Omental fat pad (tissue), 4 donors: Measurements from ENCODE around the gene EPB41L4A. TPM values are rescaled to one million over a fixed set of nuclear protein-coding genes. Genes with fewer than 3 reads are reported as not detected.

ENCODE experiments used
- ATAC-seq: fragments of 150-250 bp; one replicate; pipeline ENCODE4 v1.9.1; 2016; ENCODE audit warnings: mild to moderate bottlenecking, moderate library complexity; ENCODE audit not compliant: low FRiP score
- DNase-seq: peaks from one replicate; pipeline ENCODE4 v3.0.0-alpha.2; 2019; ENCODE audit warnings: low spot score
- total RNA-seq, 4 donors: library from RNA; depleted of rRNA; stranded (reverse); fragments of >200 nt; gene quantifications; one replicate each; pipeline ENCODE4 v1.1.0, GENCODE V29; 2016
- TF ChIP-seq, protein P1 (sequence below), 3 donors: fragments of 450-650 bp; IDR thresholded peaks; one replicate each; pipeline ENCODE4 v1.5.1; 2016 to 2017; ENCODE audit warnings: antibody characterized with exemption in 3 of 3, mild to moderate bottlenecking in 3 of 3, moderate library complexity in 2 of 3

Gene EPB41L4A
- total RNA-seq, 4 donors from 2014 or later = 17.8 to 64.3 (median 22.0) TPM

DNA sequence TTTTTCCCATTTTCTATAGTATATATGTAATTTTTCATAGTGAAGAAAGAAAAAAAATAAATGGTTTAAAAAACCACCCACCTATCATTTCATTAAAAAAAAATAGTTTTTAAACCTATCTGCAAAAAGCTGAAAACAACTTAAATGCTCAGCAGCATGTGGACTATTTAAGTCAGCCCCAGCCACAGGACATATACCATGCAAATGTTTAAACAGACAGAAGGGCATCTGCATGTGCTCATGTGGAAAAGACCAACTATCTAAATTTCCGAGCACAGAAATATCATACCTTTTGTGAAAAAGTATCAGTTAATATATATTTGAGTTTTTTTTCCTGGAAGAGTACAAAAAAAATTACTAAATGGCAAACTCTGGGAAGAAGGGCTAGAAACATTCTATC, 143.4 kb downstream of the EPB41L4A start:
- TF ChIP-seq, protein P1, sequence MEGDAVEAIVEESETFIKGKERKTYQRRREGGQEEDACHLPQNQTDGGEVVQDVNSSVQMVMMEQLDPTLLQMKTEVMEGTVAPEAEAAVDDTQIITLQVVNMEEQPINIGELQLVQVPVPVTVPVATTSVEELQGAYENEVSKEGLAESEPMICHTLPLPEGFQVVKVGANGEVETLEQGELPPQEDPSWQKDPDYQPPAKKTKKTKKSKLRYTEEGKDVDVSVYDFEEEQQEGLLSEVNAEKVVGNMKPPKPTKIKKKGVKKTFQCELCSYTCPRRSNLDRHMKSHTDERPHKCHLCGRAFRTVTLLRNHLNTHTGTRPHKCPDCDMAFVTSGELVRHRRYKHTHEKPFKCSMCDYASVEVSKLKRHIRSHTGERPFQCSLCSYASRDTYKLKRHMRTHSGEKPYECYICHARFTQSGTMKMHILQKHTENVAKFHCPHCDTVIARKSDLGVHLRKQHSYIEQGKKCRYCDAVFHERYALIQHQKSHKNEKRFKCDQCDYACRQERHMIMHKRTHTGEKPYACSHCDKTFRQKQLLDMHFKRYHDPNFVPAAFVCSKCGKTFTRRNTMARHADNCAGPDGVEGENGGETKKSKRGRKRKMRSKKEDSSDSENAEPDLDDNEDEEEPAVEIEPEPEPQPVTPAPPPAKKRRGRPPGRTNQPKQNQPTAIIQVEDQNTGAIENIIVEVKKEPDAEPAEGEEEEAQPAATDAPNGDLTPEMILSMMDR (IDR thresholded peaks at IDR 0.05) = no peak
- DNase-seq (no peak), ATAC-seq (no peak)

DNA sequence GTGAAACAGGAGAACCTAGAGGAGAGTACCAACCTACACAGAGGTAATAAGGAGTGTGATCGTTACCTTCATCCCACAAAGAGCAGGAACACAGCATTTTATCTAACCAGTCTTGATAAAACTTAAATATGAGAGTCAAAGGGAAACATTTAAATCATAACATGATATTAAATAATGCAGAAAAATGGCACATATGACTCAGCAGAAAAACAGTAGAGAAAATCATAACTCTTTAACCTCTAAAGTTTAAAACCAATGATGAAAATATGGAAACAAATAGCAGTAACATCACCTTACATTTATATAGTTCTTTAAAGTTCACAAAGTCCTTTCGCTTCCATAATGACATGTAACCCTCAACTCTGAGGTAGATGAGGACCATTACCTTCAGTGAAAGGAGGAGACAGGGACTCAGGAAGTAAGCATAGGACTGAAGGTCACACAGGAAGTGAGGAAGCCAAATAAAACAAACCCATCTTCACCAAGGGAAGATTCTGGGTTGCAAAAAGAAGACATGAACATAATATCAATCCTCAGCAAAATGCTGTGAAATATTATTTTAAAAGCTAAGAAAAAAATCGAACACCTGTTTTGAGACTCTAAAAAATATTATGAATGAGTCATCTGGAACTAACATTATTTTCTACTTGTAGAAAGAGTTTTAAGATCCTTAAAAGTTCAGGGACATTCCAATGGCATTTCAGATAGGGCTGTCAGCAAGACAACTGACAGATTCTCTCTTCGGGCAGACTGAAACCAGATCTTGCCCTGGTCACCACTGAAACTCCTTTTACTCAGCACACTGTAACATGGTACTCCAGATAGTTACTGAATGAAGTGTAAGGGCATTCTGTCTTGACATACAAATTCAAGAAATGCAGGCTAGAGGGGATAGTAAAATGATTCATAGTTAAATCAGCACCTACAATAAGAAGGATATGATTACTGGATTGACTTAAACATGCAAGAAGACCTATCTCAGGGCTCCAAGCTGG, 148.5 kb downstream of the EPB41L4A start:
- TF ChIP-seq, protein P1 (IDR thresholded peaks at IDR 0.05) = no peak
- ATAC-seq (no peak), DNase-seq (no peak)

DNA sequence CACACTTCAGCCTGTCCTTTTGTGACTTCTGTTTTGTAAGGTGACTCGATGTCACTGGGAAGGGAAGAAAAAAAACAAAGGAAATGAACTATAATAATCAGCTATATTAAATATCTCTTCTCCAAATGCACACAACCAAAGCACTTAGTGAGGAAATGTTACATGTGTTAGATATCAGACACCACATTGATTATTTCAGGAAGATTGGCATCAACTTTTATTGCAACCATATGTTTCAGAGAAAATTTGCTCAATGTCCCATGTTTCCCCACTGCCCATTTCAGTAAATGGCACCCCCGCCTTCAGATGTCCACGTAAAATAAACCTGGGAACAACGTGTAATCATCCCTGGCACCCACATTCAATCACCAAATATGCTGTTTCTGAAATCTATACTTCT, 151.8 kb downstream of the EPB41L4A start:
- TF ChIP-seq, protein P1 (IDR thresholded peaks at IDR 0.05) = no peak
- DNase-seq = no peak
- no peak for ATAC-seq

DNA sequence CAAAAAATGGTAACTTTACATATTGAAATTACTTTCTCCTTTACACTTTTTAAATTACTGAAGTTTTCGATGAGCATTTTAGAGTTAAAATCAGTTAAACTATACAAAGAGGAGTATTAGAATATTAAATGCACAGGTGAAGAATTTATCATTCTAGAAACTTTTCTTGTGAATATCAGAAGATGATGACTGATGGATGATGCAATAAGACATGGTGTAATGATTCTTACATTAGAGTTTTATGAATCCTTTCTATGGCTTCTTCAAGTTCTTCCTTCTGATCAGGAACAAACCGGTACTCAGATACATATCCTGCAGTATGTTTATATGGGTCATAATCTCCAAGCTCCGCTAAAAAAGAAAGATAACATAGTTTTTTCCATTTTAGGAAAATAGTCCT, 154.4 kb downstream of the EPB41L4A start:
- ATAC-seq (no peak), DNase-seq (no peak)
- TF ChIP-seq, protein P1 (IDR thresholded peaks at IDR 0.05) = no peak

DNA sequence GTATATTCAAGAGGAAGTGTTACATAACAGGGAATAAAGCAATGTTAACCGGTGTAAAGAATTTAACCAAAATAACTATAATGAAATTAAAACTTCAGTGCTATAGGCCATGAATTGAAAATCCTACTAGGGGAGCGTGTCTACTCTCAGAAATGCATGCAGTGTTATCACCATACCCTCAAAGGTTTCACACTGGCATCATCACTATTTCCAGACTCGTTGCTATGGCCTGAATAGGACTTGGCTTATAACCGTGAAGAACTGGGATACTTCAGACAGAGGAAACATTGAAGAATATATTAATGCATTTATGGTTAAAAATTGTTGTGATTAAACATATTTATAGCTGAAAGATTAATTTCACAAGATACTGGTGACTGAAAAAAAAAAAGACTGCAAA, 154.9 kb downstream of the EPB41L4A start:
- ATAC-seq (no peak), DNase-seq (no peak)
- TF ChIP-seq, protein P1 (IDR thresholded peaks at IDR 0.05) = no peak

DNA sequence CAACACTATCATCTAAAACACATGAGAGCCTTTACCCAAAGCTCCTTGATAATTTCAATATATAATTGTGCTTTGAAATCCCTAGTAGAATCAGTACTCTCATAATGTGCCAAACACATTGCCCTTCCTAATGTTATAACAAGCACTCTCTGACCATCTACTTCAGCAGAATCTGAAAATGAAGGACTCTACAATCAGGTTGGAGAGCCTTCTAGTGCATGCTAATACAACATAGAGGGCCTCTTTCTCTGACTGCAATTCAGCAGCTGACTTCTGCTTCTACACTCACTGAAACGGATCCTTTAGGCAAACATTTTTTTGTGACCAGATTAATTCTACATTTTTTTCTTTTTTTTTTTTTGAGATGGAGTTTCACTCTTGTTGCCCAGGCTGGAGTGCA, 155.6 kb downstream of the EPB41L4A start:
- TF ChIP-seq, protein P1 (IDR thresholded peaks at IDR 0.05) = no peak
- DNase-seq (no peak), ATAC-seq (no peak)

DNA sequence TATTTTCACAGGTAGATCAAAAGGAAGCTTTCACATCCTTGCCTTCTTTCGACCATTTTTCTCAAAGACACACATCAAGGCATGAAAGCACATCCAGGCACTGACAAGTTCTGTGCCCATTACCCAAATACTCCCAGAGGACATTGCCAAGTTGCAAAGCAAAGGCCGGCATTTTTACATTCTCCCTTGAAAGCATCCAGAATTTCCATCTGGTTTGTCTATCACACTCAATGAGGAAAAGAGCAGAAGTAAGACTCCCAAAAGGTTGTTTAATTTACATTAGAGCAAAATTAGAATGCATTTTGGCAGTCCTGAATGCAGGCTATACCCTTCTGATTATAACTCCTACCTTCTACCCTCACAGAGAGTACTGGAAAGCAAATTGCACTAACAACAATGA, 160.5 kb downstream of the EPB41L4A start:
- TF ChIP-seq, protein P1 (IDR thresholded peaks at IDR 0.05) = no peak
- DNase-seq (no peak), ATAC-seq (no peak)
